GM19395 (cell line): ENCODE measurements around the gene RAD9A.
"Not testable (repeated sequence)": the region's sequence is repeated elsewhere in the genome, so short reads cannot be mapped to it uniquely, and the experiment has no call there.

Source experiments
- ATAC-seq: cut with Tn5 transposase; IDR thresholded peaks from one replicate; pipeline ENCODE4 v1.9.1; 2021; ENCODE audit warnings: mild to moderate bottlenecking, moderate library complexity; ENCODE audit not compliant: unreplicated experiment

Gene RAD9A

GRCh38 chr11:67421430-67422031 lies 29.7 kb downstream of the RAD9A start:
- ATAC-seq = no peak

- ATAC-seq = no peak
Measured at GRCh38 chr11:67422891-67423290, 31.1 kb downstream of the RAD9A start.

GRCh38 chr11:67423466-67423865 lies 31.7 kb downstream of the RAD9A start:
- ATAC-seq = no peak

- no peak for ATAC-seq
Measured at GRCh38 chr11:67423891-67424613, 32.3 kb downstream of the RAD9A start.

- not testable (repeated sequence) for ATAC-seq
Measured at GRCh38 chr11:67427364-67427859, 35.6 kb downstream of the RAD9A start.

- ATAC-seq = peak; percentile 70
Measured at GRCh38 chr11:67428052-67429001, 36.5 kb downstream of the RAD9A start, which contains the start of gene RPS6KB2. Gene RPS6KB2, plus strand, starts transcription at chr11:67428494. Its CDS starts 52 bp downstream, at chr11:67428546.

GRCh38 chr11:67429038-67429668 lies 37.4 kb downstream of the RAD9A start:
- no peak for ATAC-seq

GRCh38 chr11:67429722-67430121 lies 37.9 kb downstream of the RAD9A start:
- no peak for ATAC-seq

- no peak for ATAC-seq
Measured at GRCh38 chr11:67431346-67432249, 39.8 kb downstream of the RAD9A start.

- ATAC-seq = no peak
Measured at GRCh38 chr11:67432655-67433349, 41.0 kb downstream of the RAD9A start.

- ATAC-seq = no peak
Measured at GRCh38 chr11:67433536-67434394, 42.0 kb downstream of the RAD9A start.

- ATAC-seq = no peak
Measured at GRCh38 chr11:67434395-67434881, 42.7 kb downstream of the RAD9A start.

GRCh38 chr11:67435031-67435726 lies 43.4 kb downstream of the RAD9A start:
- ATAC-seq = no peak

GRCh38 chr11:67435727-67436458 lies 44.1 kb downstream of the RAD9A start:
- ATAC-seq = no peak

GRCh38 chr11:67436459-67437081 lies 44.8 kb downstream of the RAD9A start:
- ATAC-seq = peak; percentile 45

- no peak for ATAC-seq
Measured at GRCh38 chr11:67437082-67437808, 45.5 kb downstream of the RAD9A start, which contains the start of gene PTPRCAP. Gene PTPRCAP, minus strand, starts transcription at chr11:67437682. Its CDS starts 63 bp downstream, at chr11:67437619.
